WERI-Rb-1 (cell line): Measurements from ENCODE around the gene ST8SIA1.

Source experiments
- DNase-seq: peaks from one replicate; pipeline ENCODE4 v3.0.0-alpha.2; 2020
- H3K27ac ChIP-seq: fragments of 250-450 bp; sonication (Bioruptor Pico); 2 replicates; pipeline ENCODE4 v1.5.1; 2020; ENCODE audit warnings: mild to moderate bottlenecking, moderate library complexity
- H3K27me3 ChIP-seq: fragments of 250-450 bp; sonication (Bioruptor Pico); 2 replicates; pipeline ENCODE4 v1.5.1; 2021; ENCODE audit warnings: mild to moderate bottlenecking, low read depth, moderate library complexity; ENCODE audit not compliant: insufficient read depth, severe bottlenecking
- H3K36me3 ChIP-seq: fragments of 250-450 bp; sonication (Bioruptor Pico); 2 replicates; pipeline ENCODE4 v1.5.1; 2020; ENCODE audit warnings: mild to moderate bottlenecking, moderate library complexity
- H3K4me3 ChIP-seq: 2 replicates; pipeline ENCODE4 v1.5.1; 2011; ENCODE audit warnings: low read depth, mild to moderate bottlenecking, control low read depth, low read length
- H3K9me3 ChIP-seq: fragments of 250-450 bp; sonication (Bioruptor Pico); 2 replicates; pipeline ENCODE4 v1.5.1; 2021; ENCODE audit warnings: mild to moderate bottlenecking, moderate library complexity; ENCODE audit not compliant: severe bottlenecking
- TF ChIP-seq, protein P1 (sequence below): IDR thresholded peaks from 2 replicates; pipeline ENCODE4 v1.5.1; 2011; ENCODE audit warnings: low read depth, mild to moderate bottlenecking, control low read depth, inconsistent platforms, low read length

ST8SIA1 gene

DNA sequence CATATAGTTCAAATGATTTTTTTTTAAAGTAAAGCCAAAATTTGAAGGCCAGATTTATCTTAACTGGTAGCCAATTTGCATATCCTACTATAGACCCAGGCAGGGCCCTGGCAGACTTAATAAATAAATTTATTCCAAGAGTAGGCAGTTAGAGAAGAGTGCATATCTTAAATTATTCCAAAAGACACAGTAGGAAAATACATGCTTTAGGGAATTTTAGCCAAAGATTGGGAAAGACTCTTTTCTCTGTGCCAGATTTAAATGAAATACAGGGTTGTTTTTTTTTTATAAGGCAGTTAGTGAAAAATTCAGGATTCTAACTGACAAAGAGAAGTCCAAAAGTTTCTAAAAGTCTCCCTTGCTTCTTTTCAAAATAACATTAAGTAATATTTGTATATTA, 65.5 kb downstream of the ST8SIA1 start:
- Histone ChIP-seq H3K27me3 (no peaks in the 10 kb centered on the region), H3K9me3 (no peaks in the 10 kb centered on the region), H3K27ac (no peak overlapping the region), H3K36me3 (no peaks in the 10 kb centered on the region), H3K4me3 (no peak overlapping the region)
- no peak for DNase-seq
- TF ChIP-seq, protein P1, sequence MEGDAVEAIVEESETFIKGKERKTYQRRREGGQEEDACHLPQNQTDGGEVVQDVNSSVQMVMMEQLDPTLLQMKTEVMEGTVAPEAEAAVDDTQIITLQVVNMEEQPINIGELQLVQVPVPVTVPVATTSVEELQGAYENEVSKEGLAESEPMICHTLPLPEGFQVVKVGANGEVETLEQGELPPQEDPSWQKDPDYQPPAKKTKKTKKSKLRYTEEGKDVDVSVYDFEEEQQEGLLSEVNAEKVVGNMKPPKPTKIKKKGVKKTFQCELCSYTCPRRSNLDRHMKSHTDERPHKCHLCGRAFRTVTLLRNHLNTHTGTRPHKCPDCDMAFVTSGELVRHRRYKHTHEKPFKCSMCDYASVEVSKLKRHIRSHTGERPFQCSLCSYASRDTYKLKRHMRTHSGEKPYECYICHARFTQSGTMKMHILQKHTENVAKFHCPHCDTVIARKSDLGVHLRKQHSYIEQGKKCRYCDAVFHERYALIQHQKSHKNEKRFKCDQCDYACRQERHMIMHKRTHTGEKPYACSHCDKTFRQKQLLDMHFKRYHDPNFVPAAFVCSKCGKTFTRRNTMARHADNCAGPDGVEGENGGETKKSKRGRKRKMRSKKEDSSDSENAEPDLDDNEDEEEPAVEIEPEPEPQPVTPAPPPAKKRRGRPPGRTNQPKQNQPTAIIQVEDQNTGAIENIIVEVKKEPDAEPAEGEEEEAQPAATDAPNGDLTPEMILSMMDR, result no peak

DNA sequence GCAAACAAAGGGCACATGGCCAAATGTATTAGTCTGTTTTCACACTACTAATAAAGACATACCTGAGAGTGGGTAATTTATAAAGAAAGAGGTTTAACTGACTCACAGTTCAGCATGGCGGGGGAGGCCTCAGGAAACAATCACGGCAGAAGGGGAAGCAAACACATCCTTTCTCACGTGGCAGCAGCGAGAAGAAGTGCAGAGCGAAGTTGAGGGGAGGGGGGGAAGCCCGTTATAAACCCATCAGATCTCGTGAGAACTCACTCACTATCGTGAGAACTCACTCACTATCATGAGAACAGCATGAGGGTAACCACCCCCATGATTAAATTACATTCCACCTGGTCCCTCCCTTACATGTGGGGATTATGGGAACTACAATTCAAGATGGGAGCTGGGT, 66.1 kb downstream of the ST8SIA1 start:
- no peaks in the 10 kb centered on the region for H3K9me3 ChIP-seq
- H3K4me3 ChIP-seq, result no peak overlapping the region
- DNase-seq, result no peak
- no peaks in the 10 kb centered on the region for H3K36me3 ChIP-seq
- no peak overlapping the region for H3K27ac ChIP-seq
- TF ChIP-seq, protein P1, result no peak
- no peaks in the 10 kb centered on the region for H3K27me3 ChIP-seq

DNA sequence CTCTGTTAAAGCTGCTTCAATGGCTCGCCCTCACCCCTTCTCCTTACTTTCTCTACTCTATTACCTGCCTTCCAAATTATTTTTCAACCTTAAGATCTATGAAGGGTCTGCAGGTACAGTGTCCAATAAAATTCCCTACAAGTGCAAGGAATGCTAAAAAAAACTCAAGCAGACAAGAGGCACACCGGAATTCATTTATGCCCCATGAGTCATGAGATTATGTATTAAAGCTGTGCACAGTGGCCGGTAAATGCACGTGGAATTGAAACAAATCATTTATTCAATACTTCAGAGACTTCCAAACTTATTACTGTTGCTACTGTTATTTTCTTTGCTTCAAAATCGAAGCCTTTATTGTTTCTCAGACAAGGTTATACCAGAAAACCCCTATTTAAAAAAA, 68.4 kb downstream of the ST8SIA1 start:
- H3K27ac ChIP-seq, result no peak overlapping the region
- H3K4me3 ChIP-seq, result no peak overlapping the region
- no peaks in the 10 kb centered on the region for H3K36me3 ChIP-seq
- TF ChIP-seq, protein P1, result no peak
- H3K27me3 ChIP-seq, result no peaks in the 10 kb centered on the region
- no peak for DNase-seq
- H3K9me3 ChIP-seq, result no peaks in the 10 kb centered on the region

DNA sequence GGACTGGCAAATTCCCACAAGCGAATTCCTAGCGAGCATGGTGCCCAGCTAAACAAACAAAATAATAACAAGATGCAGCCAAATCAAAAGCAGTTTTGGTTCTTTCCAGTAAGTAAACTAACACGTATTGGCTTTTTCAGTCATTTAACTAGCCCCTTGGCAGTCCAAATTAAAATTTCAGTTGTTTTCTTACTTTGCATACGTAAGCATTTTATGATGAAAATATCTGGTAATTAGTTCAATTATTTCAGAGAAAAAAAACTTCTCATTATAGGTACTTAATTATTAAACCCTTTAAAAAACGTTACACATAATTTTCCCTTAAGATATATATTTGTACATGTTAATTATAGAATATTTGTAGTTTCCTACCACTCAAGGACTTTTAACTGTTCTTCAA, 70.1 kb downstream of the ST8SIA1 start:
- H3K9me3 ChIP-seq, result no peaks in the 10 kb centered on the region
- TF ChIP-seq, protein P1, result no peak
- H3K27me3 ChIP-seq, result no peaks in the 10 kb centered on the region
- no peaks in the 10 kb centered on the region for H3K36me3 ChIP-seq
- H3K4me3 ChIP-seq, result no peak overlapping the region
- no peak overlapping the region for H3K27ac ChIP-seq
- DNase-seq, result no peak

DNA sequence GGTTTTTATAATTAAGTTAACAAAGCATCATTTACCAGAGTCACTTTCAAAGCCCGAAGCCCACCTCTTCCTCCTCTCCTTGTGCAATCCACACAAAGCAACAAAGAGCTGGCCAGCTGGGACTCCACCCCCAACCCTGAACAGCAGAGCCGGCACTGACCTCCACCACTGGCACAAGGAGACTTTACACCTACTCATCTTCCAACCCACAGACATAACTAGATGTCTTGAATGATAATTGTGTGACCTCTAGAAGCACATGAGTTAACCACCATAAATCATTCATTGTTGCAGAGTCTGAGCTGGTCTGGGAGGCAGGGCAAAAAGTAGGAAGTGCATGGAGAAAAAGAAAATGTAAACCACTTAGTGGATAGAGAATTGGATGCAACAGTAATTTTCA, 72.2 kb downstream of the ST8SIA1 start:
- TF ChIP-seq, protein P1, result no peak
- no peak overlapping the region for H3K27ac ChIP-seq
- DNase-seq, result no peak

DNA sequence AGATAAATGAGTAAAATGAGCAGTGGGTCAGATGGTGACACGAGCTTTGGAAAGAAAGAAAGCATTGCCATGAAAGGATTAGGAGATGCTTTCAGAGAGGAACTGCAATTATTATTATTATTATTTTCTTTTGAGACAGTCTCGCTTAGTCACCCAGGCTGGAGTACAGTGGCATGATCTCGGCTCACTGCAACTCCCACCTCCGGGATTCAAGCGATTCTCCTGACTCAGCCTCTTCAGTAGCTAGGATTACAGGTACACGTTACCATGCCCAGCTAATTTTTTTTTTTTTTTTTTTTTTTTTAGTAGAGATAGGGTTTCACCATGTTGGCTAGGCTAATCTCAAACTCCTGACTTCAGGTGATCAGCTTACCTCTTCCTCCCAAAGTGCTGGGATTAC, 77.4 kb downstream of the ST8SIA1 start:
- Histone ChIP-seq H3K4me3 (no peak overlapping the region), H3K9me3 (no peaks in the 10 kb centered on the region), H3K27me3 (no peaks in the 10 kb centered on the region), H3K36me3 (no peaks in the 10 kb centered on the region), H3K27ac (no peak overlapping the region)
- no peak for DNase-seq
- TF ChIP-seq, protein P1, result no peak

More for the DNA sequence above, 72.2 kb downstream of the ST8SIA1 start:
- H3K36me3 ChIP-seq, result no peaks in the 10 kb centered on the region
- H3K9me3 ChIP-seq, result no peaks in the 10 kb centered on the region
- H3K4me3 ChIP-seq, result no peak overlapping the region
- H3K27me3 ChIP-seq, result no peaks in the 10 kb centered on the region
